Measurements from ENCODE around the gene MTHFSD.

GRCh38 chr16:86572041-86572521 lies 17.0 kb upstream of the MTHFSD start:
- TF ChIP-seq POLR2AphosphoS5 (IDR thresholded peaks at IDR 0.05) (no peak), CTCF (IDR thresholded peaks at IDR 0.05) (no peak)
